Measurements from ENCODE around the gene MIEF1. TPM values are rescaled to one million over a fixed set of nuclear protein-coding genes. Genes with fewer than 3 reads are reported as not detected.

MIEF1 gene
- total RNA-seq, 4 donors from 2014 or later = 12.8 to 27.1 (median 20.2) TPM

DNA sequence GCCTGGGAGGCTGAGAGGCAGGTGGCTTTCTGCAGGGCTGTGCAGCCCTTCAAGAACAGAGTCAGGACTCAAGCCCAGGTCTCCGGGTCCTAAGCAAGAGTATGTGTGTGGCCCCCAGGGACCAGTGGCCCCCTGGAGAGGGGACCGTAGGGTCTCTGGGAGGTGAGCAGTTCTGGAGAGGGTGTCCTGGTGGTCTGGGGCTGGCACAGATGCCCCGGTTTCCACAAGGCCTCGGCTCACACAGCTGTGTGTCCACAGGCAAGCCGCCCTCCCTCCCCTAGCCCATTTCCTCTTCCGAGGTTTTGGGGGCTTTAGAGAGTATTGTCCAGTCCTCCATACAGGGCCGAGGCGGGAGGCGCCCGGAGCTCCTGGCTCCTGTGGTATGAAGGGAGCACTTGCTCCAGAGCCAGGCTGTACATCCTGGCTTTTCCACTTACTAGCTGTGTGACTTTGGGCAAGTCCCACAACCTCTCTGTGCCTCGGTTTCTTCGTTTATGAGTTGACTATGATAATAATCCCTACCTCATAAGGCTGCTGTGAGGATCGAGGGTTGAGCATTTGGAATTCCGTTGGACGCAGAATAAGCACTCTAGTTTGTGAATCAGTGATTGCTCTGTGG, 33.9 kb downstream of the MIEF1 start:
- intact Hi-C loops (cut with DNase I; ENCODE audit: low total_unique reads) = loop anchor here (10.0 kb wide), 2 partner anchors 489 to 809 kb away; partner anchors contain the start of gene ADSL
- DNase-seq (ENCODE audit: low spot score in 2 of 2) = no peak
- TF ChIP-seq, protein P1, sequence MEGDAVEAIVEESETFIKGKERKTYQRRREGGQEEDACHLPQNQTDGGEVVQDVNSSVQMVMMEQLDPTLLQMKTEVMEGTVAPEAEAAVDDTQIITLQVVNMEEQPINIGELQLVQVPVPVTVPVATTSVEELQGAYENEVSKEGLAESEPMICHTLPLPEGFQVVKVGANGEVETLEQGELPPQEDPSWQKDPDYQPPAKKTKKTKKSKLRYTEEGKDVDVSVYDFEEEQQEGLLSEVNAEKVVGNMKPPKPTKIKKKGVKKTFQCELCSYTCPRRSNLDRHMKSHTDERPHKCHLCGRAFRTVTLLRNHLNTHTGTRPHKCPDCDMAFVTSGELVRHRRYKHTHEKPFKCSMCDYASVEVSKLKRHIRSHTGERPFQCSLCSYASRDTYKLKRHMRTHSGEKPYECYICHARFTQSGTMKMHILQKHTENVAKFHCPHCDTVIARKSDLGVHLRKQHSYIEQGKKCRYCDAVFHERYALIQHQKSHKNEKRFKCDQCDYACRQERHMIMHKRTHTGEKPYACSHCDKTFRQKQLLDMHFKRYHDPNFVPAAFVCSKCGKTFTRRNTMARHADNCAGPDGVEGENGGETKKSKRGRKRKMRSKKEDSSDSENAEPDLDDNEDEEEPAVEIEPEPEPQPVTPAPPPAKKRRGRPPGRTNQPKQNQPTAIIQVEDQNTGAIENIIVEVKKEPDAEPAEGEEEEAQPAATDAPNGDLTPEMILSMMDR (IDR thresholded peaks at IDR 0.05) = no peak
- TF ChIP-seq POLR2A (IDR thresholded peaks at IDR 0.05) = no peak
- 80 to 87% methylated on average over 15 of the region's 15 CpGs for WGBS, 2 donors
- H3K4me3 ChIP-seq (ENCODE audit: low read depth, poor library complexity, severe bottlenecking) = no peak overlapping the region

DNA sequence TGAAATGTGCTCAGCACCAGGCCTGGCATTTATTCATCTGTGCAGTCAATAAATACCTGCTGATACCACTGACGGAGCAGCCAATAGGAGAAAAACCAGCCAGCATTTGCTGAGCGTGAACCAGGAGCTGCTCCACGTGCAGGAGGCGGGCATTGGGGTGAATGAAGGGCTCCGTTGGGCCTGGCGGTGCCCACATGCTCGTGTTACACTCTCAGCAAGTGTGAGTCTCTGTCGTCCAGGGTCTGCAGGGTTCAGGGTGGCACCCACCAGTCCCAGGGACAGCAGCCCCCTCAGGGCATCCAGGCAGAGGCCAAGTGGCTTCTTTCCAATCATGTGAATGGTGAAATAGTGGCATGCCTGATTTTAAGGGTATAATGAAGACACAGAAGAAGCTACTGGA, 34.6 kb downstream of the MIEF1 start:
- WGBS, 2 donors = 47 to 52% methylated on average over 8 of the region's 8 CpGs
- TF ChIP-seq, protein P1 (IDR thresholded peaks at IDR 0.05) = no peak
- TF ChIP-seq POLR2A (IDR thresholded peaks at IDR 0.05) = no peak
- intact Hi-C loops (cut with DNase I; ENCODE audit: low total_unique reads) = loop anchor here (10.0 kb wide), 2 partner anchors 488 to 808 kb away; partner anchors contain the start of gene ADSL
- no peak overlapping the region for H3K4me3 ChIP-seq (ENCODE audit: low read depth, poor library complexity, severe bottlenecking)
- DNase-seq (ENCODE audit: low spot score in 2 of 2) = no peak

DNA sequence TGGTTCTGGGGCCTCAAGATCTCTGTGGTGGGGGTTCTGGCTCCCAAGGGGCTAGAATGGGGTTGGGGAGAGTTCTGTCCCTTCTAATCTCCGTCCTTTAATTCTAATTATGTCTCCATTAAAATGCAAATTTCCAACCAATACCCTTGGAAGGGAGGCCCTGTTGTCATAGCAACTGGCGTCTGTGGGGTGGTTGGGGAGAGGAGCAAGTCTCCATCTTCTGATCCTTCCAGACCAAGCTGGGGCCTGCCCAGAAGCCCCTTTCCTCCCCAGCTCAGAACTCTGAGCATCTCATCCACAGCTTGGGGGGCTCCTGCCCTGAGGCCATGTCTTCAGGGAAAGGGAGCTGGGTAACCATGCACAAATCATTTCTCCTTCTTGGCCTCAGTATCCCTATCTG, 35.9 kb downstream of the MIEF1 start:
- H3K4me3 ChIP-seq (ENCODE audit: low read depth, poor library complexity, severe bottlenecking) = no peak overlapping the region
- no peak for DNase-seq (ENCODE audit: low spot score in 2 of 2)
- WGBS, 2 donors = 64 to 77% methylated on average over 2 of the region's 2 CpGs
- TF ChIP-seq POLR2A (IDR thresholded peaks at IDR 0.05) = no peak
- TF ChIP-seq, protein P1 (IDR thresholded peaks at IDR 0.05) = no peak
- intact Hi-C loops (cut with DNase I; ENCODE audit: low total_unique reads) = loop anchor here (10.0 kb wide), 2 partner anchors 487 to 807 kb away; partner anchors contain the start of gene ADSL

DNA sequence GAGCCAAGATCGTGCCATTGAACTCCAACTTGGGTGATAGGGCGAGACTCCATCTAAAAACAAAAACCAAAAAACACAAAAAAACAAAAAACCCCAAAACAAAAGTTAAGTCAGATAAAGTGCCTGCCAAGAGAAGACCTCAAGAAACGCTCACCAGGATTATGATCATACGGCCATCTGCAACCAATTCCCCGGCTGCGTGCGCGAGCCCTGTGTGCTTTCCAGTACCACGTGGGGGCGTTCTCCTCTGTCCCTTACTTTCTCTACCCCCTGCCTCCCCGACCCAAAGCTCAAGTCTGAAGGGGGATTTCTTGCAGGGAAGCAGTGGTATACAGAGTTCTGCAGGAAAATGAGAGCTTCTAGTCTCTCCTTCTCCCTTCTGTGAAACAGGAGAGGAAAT, 41.0 kb downstream of the MIEF1 start:
- no peak for DNase-seq (ENCODE audit: low spot score in 2 of 2)
- intact Hi-C loops (cut with DNase I; ENCODE audit: low total_unique reads) = no loop called here
- WGBS, 2 donors = 18 to 19% methylated on average over 11 of the region's 11 CpGs

DNA sequence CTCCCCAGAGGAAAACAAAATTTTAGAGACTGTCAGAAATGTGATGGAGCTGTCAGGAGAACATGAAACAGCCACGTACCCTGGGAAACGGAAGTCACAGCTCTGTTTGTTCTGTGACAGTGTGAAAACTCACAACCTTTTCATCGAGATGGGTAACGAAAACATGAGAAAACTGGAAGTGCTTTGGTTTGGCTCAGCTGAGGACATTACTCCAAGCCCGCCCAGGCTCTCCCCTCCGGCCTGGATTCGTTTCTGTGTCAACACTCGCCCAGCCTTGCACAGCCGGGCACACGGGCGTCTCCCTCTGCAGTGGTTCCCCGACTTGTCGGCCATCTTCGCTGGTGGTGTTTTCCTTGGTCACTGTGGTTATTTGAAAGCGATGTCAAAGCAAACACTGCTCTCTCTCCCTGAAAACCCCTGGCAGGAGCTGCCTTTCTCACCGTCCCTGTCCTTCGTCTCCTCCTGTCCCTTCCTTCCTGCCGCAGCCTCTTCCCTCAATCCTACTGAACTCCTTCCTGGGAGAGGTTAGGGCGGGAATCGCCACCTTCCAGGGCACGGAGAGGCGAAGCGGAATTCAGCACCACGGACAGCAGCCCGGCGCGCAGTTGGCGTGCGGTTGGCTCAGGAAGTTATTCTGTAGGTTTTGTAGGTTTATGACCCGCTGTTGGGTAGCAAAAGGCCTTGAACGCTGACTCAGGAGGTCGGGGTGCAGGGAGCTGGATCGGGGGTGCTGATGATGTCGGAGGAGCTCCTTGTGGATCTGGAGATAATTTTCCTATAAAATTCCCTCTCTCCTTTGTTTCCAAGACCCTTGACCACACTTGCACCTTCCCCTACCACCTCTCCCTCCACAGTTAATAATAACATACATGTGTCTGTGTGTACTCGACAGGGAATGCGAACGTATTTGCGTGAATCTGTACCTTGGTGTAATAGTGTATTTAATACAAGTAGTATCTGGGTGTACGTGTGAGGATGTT, 43.6 kb downstream of the MIEF1 start:
- DNase-seq (ENCODE audit: low spot score in 2 of 2) = no peak
- TF ChIP-seq, protein P1 (IDR thresholded peaks at IDR 0.05) = no peak
- TF ChIP-seq POLR2A (IDR thresholded peaks at IDR 0.05) = no peak
- whole genome bisulfite sequencing, 2 donors = 26 to 39% methylated on average over 33 to 39 of the region's 39 CpGs
- intact Hi-C loops (cut with DNase I; ENCODE audit: low total_unique reads) = no loop called here
- no peak overlapping the region for H3K4me3 ChIP-seq (ENCODE audit: low read depth, poor library complexity, severe bottlenecking)

More for the DNA sequence above, 41.0 kb downstream of the MIEF1 start:
- H3K4me3 ChIP-seq (ENCODE audit: low read depth, poor library complexity, severe bottlenecking) = no peak overlapping the region
- TF ChIP-seq POLR2A (IDR thresholded peaks at IDR 0.05) = no peak
- TF ChIP-seq, protein P1 (IDR thresholded peaks at IDR 0.05) = no peak

Data from lower leg skin (tissue), 4 donors.